ENCODE measurements around the gene MLLT3.

DNA sequence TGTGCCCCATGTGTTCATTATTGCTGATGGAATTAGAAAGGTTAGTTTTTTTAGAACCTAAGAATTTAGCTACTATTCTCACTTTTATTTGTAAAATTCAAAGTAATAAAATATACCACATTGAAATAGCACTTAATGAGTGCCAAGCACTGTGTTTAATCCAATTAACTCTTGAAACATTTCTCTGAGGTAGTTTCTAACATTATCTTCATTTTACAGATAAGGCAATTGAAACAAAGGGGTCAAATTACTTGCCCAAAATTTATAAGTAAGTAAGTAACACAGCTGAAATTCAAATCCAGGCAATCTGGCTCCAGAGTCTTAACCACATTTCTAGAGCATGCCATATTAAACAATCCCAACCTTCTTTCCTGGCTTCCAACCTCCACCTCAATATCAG is 84.2 kb downstream of the MLLT3 start:
- TF ChIP-seq, protein P1, sequence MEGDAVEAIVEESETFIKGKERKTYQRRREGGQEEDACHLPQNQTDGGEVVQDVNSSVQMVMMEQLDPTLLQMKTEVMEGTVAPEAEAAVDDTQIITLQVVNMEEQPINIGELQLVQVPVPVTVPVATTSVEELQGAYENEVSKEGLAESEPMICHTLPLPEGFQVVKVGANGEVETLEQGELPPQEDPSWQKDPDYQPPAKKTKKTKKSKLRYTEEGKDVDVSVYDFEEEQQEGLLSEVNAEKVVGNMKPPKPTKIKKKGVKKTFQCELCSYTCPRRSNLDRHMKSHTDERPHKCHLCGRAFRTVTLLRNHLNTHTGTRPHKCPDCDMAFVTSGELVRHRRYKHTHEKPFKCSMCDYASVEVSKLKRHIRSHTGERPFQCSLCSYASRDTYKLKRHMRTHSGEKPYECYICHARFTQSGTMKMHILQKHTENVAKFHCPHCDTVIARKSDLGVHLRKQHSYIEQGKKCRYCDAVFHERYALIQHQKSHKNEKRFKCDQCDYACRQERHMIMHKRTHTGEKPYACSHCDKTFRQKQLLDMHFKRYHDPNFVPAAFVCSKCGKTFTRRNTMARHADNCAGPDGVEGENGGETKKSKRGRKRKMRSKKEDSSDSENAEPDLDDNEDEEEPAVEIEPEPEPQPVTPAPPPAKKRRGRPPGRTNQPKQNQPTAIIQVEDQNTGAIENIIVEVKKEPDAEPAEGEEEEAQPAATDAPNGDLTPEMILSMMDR (conservative IDR thresholded peaks at IDR 0.05), result no peak
- no peak for TF ChIP-seq EZH2 (IDR thresholded peaks at IDR 0.05; ENCODE audit: low read depth)
